CD14-positive monocyte (primary cell): Measurements from ENCODE around the gene JAKMIP2. TPM values are rescaled to one million over a fixed set of nuclear protein-coding genes. Genes with fewer than 3 reads are reported as not detected.

Experiments used
- DNase-seq, 3 donors: peaks; one replicate each; pipeline ENCODE4 v3.0.0-alpha.2; 2011 to 2022
- H2AFZ ChIP-seq: 2 replicates; pipeline ENCODE4 v1.6.0; 2012; ENCODE audit warnings: mild to moderate bottlenecking, low read depth, low read length, inconsistent platforms; ENCODE audit not compliant: insufficient read depth, poor library complexity, severe bottlenecking
- H3K27ac ChIP-seq, 2 donors: 1 replicate in 1 of 2; 2 replicates in 1 of 2; pipeline ENCODE4 v1.5.1; 2012 to 2013; ENCODE audit warnings: low read length in 2 of 2, control low read depth in 1 of 2, inconsistent platforms in 1 of 2, low read depth in 1 of 2, mild to moderate bottlenecking in 1 of 2
- H3K27me3 ChIP-seq, 2 donors: one replicate each; pipeline versions ENCODE4 v1.6.0 to v1.6.1; 2011 to 2013; ENCODE audit warnings: low read length in 2 of 2; ENCODE audit not compliant: control insufficient read depth in 2 of 2, insufficient read depth in 2 of 2
- H3K36me3 ChIP-seq, 2 donors: replicated peaks in 1 of 2; 1 replicate in 1 of 2; 2 replicates in 1 of 2; pipeline versions ENCODE4 v1.5.1 to v1.6.1; 2012 to 2013; ENCODE audit warnings: low read length in 2 of 2, control low read depth in 1 of 2, inconsistent platforms in 1 of 2, mild to moderate bottlenecking in 1 of 2; ENCODE audit not compliant: insufficient read depth in 2 of 2, control insufficient read depth in 1 of 2
- H3K4me1 ChIP-seq, 2 donors: 1 replicate in 1 of 2; 2 replicates in 1 of 2; pipeline versions ENCODE4 v1.5.1 to v1.6.1; 2012 to 2013; ENCODE audit warnings: low read length in 2 of 2, control low read depth in 1 of 2, inconsistent platforms in 1 of 2, mild to moderate bottlenecking in 1 of 2, moderate library complexity in 1 of 2; ENCODE audit not compliant: insufficient read depth in 2 of 2, control insufficient read depth in 1 of 2
- H3K4me2 ChIP-seq: replicated peaks from 2 replicates; pipeline ENCODE3; 2012; ENCODE audit warnings: low read length, moderate library complexity, mild to moderate bottlenecking; ENCODE audit not compliant: poor library complexity, severe bottlenecking; ENCODE audit errors: extremely low read depth
- H3K4me3 ChIP-seq, 3 experiments: fragments of 200-600 bp in 1 of 3; sonication (generic) in 1 of 3; replicated peaks in 1 of 3; 1 replicate in 2 of 3; 2 replicates in 1 of 3; pipeline ENCODE4 v1.5.1; 2011 to 2013; ENCODE audit warnings: low read length in 3 of 3, mild to moderate bottlenecking in 3 of 3, control low read depth in 2 of 3, low read depth in 2 of 3, inconsistent platforms in 1 of 3, moderate library complexity in 1 of 3
- H3K79me2 ChIP-seq: 2 replicates; pipeline ENCODE4 v1.6.0; 2012; ENCODE audit warnings: mild to moderate bottlenecking, control low read depth, inconsistent platforms, low read length, moderate library complexity; ENCODE audit not compliant: insufficient read depth
- H3K9ac ChIP-seq: 2 replicates; pipeline ENCODE4 v1.6.0; 2017; ENCODE audit warnings: low read length, mild to moderate bottlenecking; ENCODE audit not compliant: insufficient read depth, poor library complexity, severe bottlenecking
- H3K9me3 ChIP-seq, 2 donors: replicated peaks in 1 of 2; 1 replicate in 1 of 2; 2 replicates in 1 of 2; pipeline versions ENCODE4 v1.5.1 to v1.6.1; 2012 to 2013; ENCODE audit warnings: low read length in 2 of 2, control low read depth in 1 of 2; ENCODE audit not compliant: control insufficient read depth in 1 of 2, insufficient read depth in 1 of 2
- H4K20me1 ChIP-seq: 2 replicates; pipeline ENCODE4 v1.6.0; 2012; ENCODE audit warnings: mild to moderate bottlenecking, low read length, control low read depth, moderate library complexity; ENCODE audit not compliant: insufficient read depth
- H3K27ac Mint-ChIP-seq, 7 donors: one replicate each; pipeline ENCODE4 v1.8.0; 2020; ENCODE audit warnings: mild to moderate bottlenecking in 7 of 7, mixed read lengths in 7 of 7, moderate library complexity in 6 of 7, inconsistent platforms in 2 of 7
- H3K27me3 Mint-ChIP-seq, 3 donors: one replicate each; pipeline ENCODE4 v1.8.0; 2021 to 2022; ENCODE audit warnings: low read depth in 3 of 3, mild to moderate bottlenecking in 3 of 3, mixed read lengths in 3 of 3, moderate library complexity in 3 of 3, inconsistent platforms in 1 of 3
- H3K36me3 Mint-ChIP-seq, 2 donors: one replicate each; pipeline ENCODE4 v1.8.0; 2020; ENCODE audit warnings: mixed read lengths in 2 of 2, inconsistent platforms in 1 of 2, mild to moderate bottlenecking in 1 of 2
- H3K4me1 Mint-ChIP-seq: one replicate; pipeline ENCODE4 v1.8.0; 2020; ENCODE audit warnings: mild to moderate bottlenecking, mixed read lengths
- H3K4me3 Mint-ChIP-seq, 2 donors: one replicate each; pipeline ENCODE4 v1.8.0; 2020; ENCODE audit warnings: mild to moderate bottlenecking in 2 of 2, mixed read lengths in 2 of 2, moderate library complexity in 1 of 2
- H3K9me3 Mint-ChIP-seq, 7 donors: one replicate each; pipeline ENCODE4 v1.8.0; 2020 to 2022; ENCODE audit warnings: mixed read lengths in 7 of 7, mild to moderate bottlenecking in 6 of 7, moderate library complexity in 6 of 7, inconsistent platforms in 2 of 7
- CTCF ChIP-seq: fragments of 200-600 bp; IDR thresholded peaks from one replicate; pipeline ENCODE4 v1.8.0; 2022; ENCODE audit warnings: antibody characterized with exemption, mild to moderate bottlenecking
- WGBS: methylation state at CpG from one replicate; pipeline ENCODE4 v1.1.5; 2013; ENCODE audit warnings: missing lambda C conversion rate; ENCODE audit not compliant: insufficient coverage; 5-methylcytosine and 5-hydroxymethylcytosine counted together
- intact Hi-C, 2 donors: fragments of 100-400 bp; cut with micrococcal nuclease; formaldehyde crosslinking; loops; one replicate each; pipeline versions ENCODE4 v1.15.0 to v1.15.1; 2023
- polyA plus RNA-seq, 3 donors: library from polyadenylated mRNA; depleted of rRNA in 1 of 3; unstranded in 2 of 3; stranded (reverse) in 1 of 3; fragments of 300-500 nt in 2 of 3; fragments of >200 nt in 1 of 3; fragmentation: Illumina TruSeq in 2 of 3; gene quantifications; 1 replicate in 2 of 3; 2 replicates in 1 of 3; pipeline ENCODE4 v1.2.3, GENCODE V29; 2012 to 2021

The JAKMIP2 gene
- polyA plus RNA-seq, 3 donors: 0.02 TPM; not detected in 2

- Histone ChIP-seq H3K27me3 (no peaks in the 10 kb centered on the region), H3K4me3 (no peak overlapping the region), H2AFZ (no peak overlapping the region), H3K9me3 (peaks cover 0 to 12% of the 10 kb centered on the region in 2 donors), H3K27ac (no peak overlapping the region), H4K20me1 (no peaks in the 10 kb centered on the region), H3K79me2 (no peaks in the 10 kb centered on the region), H3K4me1 (no peaks in the 10 kb centered on the region), H3K9ac (no peak overlapping the region), H3K36me3 (no peaks in the 10 kb centered on the region), H3K4me2 (no peak overlapping the region)
- Mint-ChIP-seq H3K4me3 (no peak overlapping the region), H3K27ac (no peak overlapping the region), H3K9me3 (peaks cover 9 to 33% (median 19%) of the 10 kb centered on the region in 7 donors), H3K27me3 (peaks cover 0 to 4% (median 0%) of the 10 kb centered on the region in 3 donors), H3K4me1 (no peaks in the 10 kb centered on the region), H3K36me3 (no peaks in the 10 kb centered on the region)
- TF ChIP-seq CTCF: no peak
- no peak for DNase-seq
- 100% methylated on average over 5 of the region's 8 CpGs for WGBS
- intact Hi-C loops: no loop called here
Measured at GRCh38 chr5:147658293-147658932, 124.1 kb downstream of the JAKMIP2 start.

- Histone ChIP-seq H3K36me3 (no peaks in the 10 kb centered on the region), H3K79me2 (no peaks in the 10 kb centered on the region), H3K27me3 (no peaks in the 10 kb centered on the region), H3K9me3 (no peaks in the 10 kb centered on the region), H3K27ac (no peak overlapping the region), H3K4me2 (no peak overlapping the region), H4K20me1 (no peaks in the 10 kb centered on the region), H3K4me3 (no peak overlapping the region), H3K4me1 (no peaks in the 10 kb centered on the region), H3K9ac (no peak overlapping the region), H2AFZ (no peak overlapping the region)
- H3K27me3 Mint-ChIP-seq: peaks cover 0 to 2% (median 0%) of the 10 kb centered on the region in 3 donors
- H3K4me1 Mint-ChIP-seq: no peaks in the 10 kb centered on the region
- DNase-seq: no peak
- peaks cover 0 to 4% (median under 1%) of the 10 kb centered on the region in 7 donors for H3K9me3 Mint-ChIP-seq
- H3K4me3 Mint-ChIP-seq: no peak overlapping the region
- no peak overlapping the region for H3K27ac Mint-ChIP-seq
- WGBS: no CpG with 5 or more reads among the region's 1 CpG
- no peak for TF ChIP-seq CTCF
- H3K36me3 Mint-ChIP-seq: no peaks in the 10 kb centered on the region
- intact Hi-C loops: no loop called here
Measured at GRCh38 chr5:147648597-147648996, 133.9 kb downstream of the JAKMIP2 start.
